NCI-H187 (cell line): ENCODE data around the gene ECM1.

ENCODE experiments used
- DNase-seq, 2 experiments: peaks; one replicate each; lab custom pipeline; 2025; lab: John Stamatoyannopoulos, UW

The ECM1 gene

DNA sequence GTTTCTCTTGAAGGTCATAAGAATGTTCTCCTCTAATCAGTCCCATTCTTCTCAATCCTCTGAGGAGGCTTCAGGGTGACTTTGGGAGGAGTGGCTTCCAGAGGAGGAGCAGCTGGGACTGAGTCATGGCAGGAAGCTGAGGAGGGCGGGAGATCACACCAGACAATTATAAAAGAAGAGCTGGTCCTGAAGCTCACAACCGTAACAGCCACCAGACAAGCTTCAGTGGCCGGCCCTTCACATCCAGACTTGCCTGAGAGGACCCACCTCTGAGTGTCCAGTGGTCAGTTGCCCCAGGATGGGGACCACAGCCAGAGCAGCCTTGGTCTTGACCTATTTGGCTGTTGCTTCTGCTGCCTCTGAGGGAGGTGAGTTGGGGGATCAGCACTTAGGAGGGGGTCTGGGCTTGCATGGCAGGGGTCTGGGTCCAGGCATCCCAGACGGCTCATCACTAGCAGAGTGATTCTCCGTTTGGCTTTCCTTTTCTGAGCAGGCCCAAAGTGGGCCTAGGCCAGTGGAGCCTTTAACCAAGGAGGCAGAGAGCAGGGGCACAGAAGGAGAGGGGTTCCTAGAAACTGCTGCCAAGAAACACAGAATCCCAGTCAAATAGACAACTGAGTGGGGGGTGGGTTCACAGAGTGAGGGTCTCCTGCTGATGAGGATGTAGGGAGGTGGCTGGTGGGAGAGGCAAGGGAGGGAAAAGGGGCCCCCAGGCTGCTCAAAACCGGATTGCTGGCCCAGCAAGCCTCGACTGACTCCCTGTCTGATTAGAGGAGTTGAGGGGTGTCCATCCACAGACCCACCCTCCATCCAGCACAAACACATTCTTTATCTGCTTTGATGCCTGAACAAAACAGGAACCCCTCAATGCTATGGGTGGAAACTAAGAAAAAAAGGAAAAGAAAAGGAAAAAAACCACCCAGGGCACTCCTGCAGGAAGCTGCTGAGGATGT, at the start of gene ECM1:
ECM1 (plus strand) TSS at position 198 of the 953 bp plus-strand sequence; CDS start at position 299, 101 bp downstream.
- no peak for DNase-seq

DNA sequence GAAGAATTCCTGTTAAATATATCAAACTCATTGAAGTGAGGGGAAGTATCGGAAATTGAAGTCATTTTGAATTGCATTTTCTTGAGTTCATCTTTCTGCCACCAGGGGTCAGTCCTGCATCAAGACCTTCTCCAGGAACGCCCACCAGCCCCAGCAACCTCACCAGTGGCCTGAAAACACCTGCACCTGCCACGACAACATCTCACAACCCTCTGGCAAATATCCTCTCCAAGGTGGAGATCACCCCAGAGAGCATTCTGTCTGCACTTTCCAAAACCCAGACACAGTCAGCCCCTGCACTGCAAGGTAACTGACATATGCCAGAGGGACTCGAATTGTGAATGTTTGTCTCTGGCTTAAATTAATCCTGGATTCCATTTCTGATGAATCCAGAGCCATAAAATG, 43.5 kb upstream of the ECM1 start:
- peak; percentile 43 to 74 for DNase-seq

DNA sequence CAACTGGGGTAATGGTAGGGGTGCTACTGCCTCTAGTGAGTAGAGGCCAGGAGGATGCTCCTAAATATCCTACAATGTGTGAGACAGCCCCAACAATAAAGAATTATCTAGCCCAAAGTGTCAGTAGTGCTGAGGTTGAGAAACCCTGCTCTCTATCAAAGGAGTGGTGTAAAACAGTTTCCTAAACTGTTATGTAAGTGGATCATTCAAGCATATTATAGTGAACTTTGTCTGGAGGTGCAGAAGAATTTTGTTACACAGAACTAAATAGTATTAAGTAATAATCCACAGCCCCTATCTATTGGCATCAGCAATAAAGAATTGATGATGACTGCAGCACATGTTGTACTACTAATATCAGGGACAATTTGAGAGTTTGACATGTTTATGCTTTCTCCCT, 40.9 kb upstream of the ECM1 start:
- DNase-seq = no peak

DNA sequence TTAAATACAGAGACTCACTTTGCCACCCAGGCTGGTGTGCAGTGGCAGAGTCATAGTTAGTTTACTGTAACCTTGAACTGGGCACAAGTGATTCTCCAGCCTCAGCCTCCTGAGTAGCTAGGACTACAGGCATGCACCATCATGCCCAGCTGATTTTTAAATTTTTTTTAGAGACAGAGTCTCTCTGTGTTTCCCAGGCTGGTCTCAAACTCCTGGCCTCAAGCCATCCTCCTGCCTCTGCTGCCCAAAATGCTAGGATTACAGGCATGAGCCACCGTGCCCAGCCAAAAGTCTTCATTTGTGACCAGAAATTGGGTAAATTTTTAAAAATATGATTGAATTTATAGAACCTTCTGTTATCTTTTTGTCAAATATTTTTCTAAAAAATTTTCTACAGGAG, 38.6 kb upstream of the ECM1 start:
- DNase-seq = no peak

DNA sequence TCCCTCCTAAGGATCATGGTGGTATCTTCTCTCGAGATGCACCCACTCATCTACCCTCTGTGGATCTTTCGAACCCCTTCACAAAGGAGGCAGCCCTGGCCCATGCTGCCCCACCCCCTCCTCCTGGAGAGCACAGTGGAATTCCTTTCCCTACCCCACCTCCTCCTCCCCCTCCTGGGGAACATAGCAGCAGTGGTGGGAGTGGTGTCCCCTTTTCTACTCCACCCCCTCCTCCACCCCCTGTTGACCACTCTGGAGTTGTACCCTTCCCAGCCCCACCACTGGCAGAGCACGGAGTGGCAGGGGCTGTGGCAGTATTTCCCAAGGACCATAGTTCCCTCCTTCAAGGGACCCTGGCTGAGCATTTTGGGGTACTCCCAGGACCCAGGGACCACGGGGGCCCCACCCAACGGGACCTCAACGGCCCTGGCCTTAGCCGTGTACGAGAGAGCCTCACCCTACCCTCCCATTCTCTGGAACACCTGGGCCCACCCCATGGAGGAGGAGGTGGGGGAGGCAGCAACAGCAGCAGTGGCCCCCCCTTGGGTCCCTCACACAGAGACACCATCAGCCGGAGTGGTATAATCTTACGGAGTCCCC, 35.2 kb upstream of the ECM1 start:
- DNase-seq = no peak

- no peak for DNase-seq
These were observed 34.2 kb upstream of the ECM1 start for GRCh38 chr1:150473659-150474058.

GRCh38 chr1:150474869-150475268, 33.0 kb upstream of the ECM1 start:
- DNase-seq = no peak

DNA sequence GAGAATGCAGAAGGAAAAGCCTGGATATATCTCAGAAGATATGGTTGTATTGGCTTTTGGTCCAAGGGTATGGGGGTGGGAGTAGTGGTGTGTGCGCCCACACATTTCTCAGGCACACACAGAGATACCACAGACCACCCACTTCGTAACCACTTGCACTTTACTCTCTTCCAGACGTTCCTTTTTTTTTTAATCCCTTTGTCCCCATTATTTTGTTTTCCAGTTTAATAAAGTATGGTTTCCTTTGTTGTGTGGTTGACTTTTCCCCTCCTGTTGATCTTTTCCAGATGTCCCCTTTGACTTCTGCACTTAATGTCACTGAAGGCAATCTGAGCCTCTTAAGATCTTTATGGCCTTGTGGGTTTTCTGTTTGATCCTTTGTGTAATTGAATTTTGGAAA, 31.2 kb upstream of the ECM1 start:
- DNase-seq = no peak

- DNase-seq = no peak
These were observed 30.6 kb upstream of the ECM1 start for GRCh38 chr1:150477320-150477719.

- DNase-seq = no peak
These were observed 30.2 kb upstream of the ECM1 start for GRCh38 chr1:150477733-150478132.

DNA sequence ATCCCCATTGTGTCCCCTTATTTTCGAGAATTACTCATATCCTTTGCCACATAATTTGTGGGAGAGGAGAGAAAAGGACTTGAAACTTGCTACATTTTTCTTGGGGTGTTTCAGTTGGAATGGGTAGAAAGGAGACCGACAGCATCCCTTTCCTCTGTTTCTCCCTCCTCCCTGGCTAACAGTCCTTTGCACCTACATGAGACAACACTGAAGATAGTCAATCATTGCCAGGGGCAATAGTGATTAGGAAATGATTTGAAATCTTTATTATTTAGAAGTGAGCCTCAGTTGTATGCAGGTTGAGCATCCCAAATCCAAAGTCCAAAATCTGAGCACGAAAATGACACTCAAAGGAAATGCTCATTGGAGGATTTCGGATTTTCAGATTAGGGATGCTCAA, 28.5 kb upstream of the ECM1 start:
- no peak for DNase-seq

DNA sequence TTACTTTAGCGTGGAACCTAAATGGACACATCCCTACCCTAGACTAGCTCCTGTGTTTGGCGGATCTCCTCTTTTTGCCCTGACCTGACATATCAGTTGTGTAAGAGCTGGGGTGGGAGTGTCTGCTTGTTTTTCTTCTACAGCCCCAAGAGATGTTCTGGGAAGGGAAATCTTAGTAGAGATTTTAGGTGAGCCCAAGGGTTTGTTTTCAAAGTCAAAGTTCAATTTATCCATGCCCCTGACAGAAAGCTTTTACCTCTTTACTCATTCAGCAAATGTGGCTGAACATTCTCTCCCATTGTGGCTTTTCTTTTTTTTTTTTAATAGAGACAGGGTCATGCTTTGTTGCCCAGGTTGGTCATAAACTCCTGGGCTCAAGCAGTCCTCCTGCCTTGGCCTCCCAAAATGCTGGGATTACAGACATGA, 28.0 kb upstream of the ECM1 start:
- DNase-seq = no peak

GRCh38 chr1:150484431-150484830, 23.5 kb upstream of the ECM1 start:
- no peak for DNase-seq

GRCh38 chr1:150484861-150485260, 23.0 kb upstream of the ECM1 start:
- no peak for DNase-seq

GRCh38 chr1:150486966-150487762, 20.7 kb upstream of the ECM1 start, which contains the start of gene TARS2:
Gene TARS2 (plus strand): TSS chr1:150487419. CDS start chr1:150487451, 32 bp downstream.
- peak; percentile 98 to 100 for DNase-seq

DNA sequence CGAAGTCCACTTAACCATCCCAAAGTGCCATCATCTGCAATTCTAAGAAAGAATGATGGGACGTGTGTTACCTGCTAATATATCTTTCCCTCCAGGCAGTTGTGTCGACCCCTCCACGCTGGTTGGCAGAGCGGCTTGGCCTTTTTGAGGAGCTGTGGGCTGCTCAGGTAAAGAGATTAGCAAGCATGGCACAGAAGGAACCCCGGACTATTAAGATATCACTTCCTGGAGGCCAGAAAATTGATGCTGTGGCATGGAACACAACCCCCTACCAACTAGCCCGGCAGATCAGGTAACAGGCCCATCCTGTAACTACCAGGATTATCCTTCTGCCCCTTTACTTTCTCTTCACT, 20.2 kb upstream of the ECM1 start:
- no peak for DNase-seq

- DNase-seq = no peak
These were observed 14.7 kb upstream of the ECM1 start for GRCh38 chr1:150493175-150493574.

GRCh38 chr1:150498342-150498741, 9.6 kb upstream of the ECM1 start:
- DNase-seq = no peak

DNA sequence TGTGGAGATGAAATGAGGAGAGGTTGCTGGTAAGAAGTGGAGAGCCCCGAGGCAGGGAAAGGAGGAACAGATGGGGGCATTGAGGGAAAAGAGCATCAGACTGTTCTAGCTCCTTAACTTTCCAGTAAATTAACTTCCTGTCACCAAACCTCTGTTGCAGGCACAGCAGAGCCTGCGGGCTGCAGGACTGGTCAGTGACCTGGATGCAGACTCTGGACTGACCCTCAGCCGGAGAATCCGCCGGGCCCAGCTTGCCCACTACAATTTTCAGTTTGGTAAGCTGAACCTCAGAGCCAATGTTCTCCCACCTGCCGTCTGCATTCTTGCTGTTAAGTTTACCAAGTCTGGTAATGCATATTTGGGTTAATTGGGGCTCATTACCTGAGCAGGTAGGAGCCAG, 2.5 kb upstream of the ECM1 start:
- DNase-seq = no peak

DNA sequence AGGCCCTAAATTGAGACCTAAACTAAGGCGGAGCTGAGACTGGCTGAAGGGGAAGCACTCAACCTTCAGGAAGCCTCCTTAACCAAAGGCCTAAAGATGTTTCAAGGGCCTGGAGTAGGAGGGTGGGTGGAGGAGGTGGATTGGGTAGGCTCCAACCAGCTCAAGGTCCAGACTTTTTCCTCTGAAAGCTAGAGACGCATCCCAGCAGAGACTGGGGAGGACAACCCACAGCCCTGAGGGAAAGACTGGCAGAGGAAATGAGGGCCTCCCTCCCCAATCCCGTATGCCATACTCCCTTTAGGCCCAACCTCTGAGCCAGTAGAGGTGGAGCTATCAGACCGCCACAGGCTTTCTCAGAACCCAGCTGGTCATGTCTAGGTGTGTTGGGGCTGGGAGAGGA, 1.1 kb downstream of the ECM1 start:
- no peak for DNase-seq

DNA sequence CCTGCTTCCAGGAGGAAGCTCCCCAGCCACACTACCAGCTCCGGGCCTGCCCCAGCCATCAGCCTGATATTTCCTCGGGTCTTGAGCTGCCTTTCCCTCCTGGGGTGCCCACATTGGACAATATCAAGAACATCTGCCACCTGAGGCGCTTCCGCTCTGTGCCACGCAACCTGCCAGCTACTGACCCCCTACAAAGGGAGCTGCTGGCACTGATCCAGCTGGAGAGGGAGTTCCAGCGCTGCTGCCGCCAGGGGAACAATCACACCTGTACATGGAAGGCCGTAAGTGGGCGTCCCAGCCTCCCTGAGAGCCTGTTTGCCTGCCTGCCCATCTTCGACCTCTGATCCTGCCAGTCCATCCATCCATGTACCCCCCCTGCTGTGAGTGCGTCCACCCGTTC, 3.6 kb downstream of the ECM1 start:
- no peak for DNase-seq

GRCh38 chr1:150511985-150512660, 4.2 kb downstream of the ECM1 start:
- no peak for DNase-seq
